Measurements from ENCODE around the gene HOTAIR.

Gene HOTAIR

DNA sequence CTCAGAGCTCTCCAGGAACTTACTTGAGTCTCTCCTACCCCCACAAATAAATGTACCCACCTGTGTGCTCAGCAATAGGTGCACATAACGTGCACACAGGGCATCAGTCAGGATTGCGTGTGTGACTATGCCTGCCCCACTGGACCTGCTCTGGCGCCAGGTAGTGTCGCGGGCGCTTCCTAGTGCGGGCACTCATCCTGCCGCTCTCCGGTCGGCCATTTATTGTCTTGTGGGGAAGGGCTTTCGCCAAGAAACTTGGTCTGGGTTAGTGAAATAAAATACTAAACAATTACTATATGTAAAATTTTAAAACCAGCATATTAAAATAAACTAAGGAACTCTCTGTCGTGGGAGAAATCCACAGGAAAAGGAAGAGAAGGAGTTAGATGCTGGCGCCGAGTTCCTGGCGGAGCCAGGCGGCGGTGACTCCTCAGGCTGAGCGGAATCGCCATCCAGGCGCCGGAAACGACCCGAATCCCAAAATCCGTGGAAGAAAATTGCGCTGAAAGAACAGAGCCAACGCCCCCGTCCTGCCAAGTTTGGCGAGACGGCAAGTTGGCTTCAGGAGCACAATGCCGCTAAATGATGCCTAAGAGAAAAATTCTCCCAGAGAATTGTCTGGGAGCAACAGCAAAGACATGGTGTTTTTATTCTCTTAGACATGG lies 44.0 kb downstream of the HOTAIR start:
- Mint-ChIP-seq H3K36me3 (peaks cover 0 to 1% of the 10 kb centered on the region in 2 donors), H3K27me3 (peaks cover 84 to 96% of the 10 kb centered on the region in 2 donors), H3K4me3 (no peak overlapping the region), H3K4me1 (peaks cover 4 to 10% of the 10 kb centered on the region in 2 donors), H3K9me3 (no peaks in the 10 kb centered on the region), H3K27ac (peak overlapping the region; percentile 14)
- DNase-seq (no peak), ATAC-seq (replicated peaks) (no peak)

DNA sequence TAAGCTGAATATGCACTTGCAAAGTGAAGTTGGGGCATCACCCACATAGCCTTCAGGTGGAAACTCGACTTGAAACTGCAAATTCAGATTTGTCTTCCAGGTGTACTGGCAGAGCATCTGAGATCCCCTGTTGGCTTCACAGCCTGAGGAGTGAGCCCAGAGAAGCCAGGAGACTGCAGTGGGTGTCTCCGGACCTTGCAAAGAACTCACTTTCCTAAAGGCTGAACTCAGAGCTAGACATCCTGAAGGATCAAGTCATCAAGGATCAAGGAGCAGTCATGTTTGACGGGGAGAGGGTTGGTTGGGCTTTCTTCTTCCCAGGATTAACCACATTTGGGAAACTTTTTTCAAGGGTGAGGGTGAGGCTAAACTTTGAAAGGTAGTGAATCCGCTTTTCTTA lies 45.2 kb downstream of the HOTAIR start:
- no peak for DNase-seq
- Mint-ChIP-seq H3K27ac (no peak overlapping the region), H3K36me3 (no peaks in the 10 kb centered on the region), H3K4me3 (no peak overlapping the region), H3K9me3 (no peaks in the 10 kb centered on the region), H3K4me1 (no peaks in the 10 kb centered on the region), H3K27me3 (peaks cover 77 to 95% of the 10 kb centered on the region in 2 donors)
- ATAC-seq (replicated peaks), result no peak

DNA sequence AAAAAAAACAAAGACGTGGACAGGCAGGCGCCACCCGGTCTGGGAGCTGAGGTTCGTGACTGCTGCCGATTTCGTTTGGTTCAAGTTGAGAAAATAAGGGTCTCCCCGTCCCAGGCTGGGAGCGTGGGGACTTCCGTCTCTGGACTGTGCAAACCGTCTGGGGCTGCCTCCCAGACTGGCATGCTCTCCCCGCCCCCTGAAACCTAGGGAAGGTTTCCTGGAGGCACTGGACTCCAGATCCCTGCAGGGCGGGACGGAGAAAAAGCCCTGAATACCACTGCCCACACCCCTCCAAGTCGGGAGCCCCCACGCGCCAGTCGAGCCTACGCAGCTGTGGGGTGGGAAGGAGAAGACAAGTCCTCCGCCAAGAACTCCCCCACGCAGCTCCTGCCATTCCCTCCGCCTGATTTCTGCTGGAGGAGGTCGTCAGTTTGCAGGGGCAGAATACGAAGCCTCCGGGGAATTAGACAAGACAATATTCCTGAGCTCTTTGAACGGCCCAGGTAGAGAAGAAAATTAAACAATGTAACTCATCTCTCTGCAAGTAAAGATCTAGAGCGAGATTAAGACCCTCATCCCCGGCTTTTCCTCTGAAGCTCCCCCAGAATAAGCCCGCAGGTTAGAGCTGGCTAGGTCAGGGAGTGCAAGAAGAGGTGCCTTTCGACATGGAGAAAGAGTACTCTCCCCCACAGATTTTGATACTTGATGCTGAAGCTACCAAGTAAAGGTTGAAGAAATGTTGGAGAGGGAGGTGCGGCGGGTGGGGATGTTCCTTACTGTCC lies 46.5 kb downstream of the HOTAIR start:
- DNase-seq, result no peak
- no peaks in the 10 kb centered on the region for H3K9me3 Mint-ChIP-seq
- peak overlapping the region; percentile 47 for H3K27ac Mint-ChIP-seq
- no peak overlapping the region for H3K4me3 Mint-ChIP-seq
- peaks cover 71 to 95% of the 10 kb centered on the region in 2 donors for H3K27me3 Mint-ChIP-seq
- H3K4me1 Mint-ChIP-seq, result no peaks in the 10 kb centered on the region
- ATAC-seq (replicated peaks), result no peak
- no peaks in the 10 kb centered on the region for H3K36me3 Mint-ChIP-seq

DNA sequence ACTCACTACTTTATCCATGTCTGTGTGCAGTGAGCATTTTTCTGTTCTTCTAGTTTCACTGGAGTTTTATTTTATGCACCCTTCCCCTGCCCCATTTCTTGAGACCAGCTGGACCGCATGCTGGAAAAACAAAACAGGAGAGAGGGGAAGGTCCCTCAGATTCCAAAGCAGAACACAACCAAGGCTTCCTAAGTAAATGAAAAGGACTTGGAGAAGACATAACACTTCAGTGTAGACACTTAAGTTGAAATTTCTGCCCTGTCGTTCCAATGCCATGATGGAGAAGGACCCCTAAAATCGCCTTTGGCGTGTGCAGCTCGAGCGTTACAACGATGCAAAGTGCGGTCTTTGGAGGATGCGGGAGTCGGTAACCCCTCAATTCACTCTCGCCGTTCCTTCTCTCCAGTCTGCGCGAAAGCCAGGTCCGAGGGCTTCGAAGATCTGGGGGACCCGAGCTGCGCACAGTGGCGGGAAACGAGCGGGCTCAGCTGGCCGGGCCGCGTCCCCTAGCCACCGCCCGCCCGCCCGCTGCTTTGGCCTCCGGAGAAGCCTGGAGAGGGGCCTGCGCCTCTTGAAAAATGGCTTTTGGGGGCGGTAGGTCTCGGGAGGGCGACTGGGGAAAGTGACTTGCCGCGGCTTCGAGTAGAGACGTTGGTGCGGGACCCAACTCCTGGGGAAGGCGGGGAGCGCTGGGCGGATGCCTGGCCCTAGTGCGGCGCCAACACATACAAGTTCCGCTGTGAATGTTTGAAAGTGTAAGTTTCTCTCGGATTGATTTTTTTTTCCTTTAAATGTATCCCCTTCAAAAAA lies 47.3 kb downstream of the HOTAIR start:
- Mint-ChIP-seq H3K9me3 (no peaks in the 10 kb centered on the region), H3K4me3 (no peak overlapping the region), H3K27ac (peak overlapping the region; percentile 47), H3K36me3 (no peaks in the 10 kb centered on the region), H3K27me3 (peaks cover 68 to 92% of the 10 kb centered on the region in 2 donors), H3K4me1 (no peaks in the 10 kb centered on the region)
- ATAC-seq (replicated peaks) (no peak), DNase-seq (no peak)

DNA sequence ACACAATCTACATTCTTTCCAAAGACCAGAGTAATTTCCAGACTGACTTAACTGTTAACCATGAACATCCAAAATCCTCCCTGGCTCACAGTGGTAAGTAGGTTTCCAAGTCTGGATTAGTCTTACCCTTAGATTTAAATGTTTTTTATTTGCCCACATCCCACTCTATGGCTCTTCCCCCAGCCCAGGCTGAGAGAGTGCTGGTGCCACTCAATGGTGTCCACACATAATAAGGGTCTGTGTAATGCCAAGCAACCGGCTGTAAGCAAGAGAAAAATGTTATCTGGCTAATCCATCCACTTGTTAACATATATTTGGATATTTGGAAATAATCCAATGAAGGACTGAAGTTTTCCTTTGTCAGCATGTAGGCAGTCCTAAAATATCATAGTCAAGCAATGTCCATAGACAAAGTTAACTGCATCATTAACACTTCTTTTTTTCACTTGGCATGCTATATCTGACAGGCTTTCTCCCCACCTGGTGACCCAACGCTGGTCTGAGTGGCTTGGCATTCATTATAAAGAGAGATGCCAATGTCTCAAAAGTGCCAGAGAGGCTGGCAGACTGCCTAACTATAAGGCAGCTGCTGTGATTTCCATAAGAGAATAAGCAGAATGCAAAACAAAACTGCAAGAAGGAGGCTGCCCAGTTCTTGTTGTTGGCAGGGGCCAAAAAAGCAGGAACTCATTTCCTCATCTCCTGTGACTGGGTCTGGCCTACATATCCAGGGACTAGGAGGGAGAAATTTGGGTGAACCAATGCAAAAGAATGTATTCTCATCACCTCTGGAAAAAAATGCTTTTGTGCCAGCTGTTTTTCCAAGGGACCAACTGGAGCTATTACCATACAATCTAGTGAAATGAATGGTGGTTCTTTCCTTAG lies 50.0 kb downstream of the HOTAIR start:
- Mint-ChIP-seq H3K27ac (no peak overlapping the region), H3K4me3 (no peak overlapping the region), H3K27me3 (peaks cover 61 to 86% of the 10 kb centered on the region in 2 donors), H3K36me3 (no peaks in the 10 kb centered on the region), H3K9me3 (no peaks in the 10 kb centered on the region), H3K4me1 (no peaks in the 10 kb centered on the region)
- no peak for ATAC-seq (replicated peaks)
- DNase-seq, result no peak

DNA sequence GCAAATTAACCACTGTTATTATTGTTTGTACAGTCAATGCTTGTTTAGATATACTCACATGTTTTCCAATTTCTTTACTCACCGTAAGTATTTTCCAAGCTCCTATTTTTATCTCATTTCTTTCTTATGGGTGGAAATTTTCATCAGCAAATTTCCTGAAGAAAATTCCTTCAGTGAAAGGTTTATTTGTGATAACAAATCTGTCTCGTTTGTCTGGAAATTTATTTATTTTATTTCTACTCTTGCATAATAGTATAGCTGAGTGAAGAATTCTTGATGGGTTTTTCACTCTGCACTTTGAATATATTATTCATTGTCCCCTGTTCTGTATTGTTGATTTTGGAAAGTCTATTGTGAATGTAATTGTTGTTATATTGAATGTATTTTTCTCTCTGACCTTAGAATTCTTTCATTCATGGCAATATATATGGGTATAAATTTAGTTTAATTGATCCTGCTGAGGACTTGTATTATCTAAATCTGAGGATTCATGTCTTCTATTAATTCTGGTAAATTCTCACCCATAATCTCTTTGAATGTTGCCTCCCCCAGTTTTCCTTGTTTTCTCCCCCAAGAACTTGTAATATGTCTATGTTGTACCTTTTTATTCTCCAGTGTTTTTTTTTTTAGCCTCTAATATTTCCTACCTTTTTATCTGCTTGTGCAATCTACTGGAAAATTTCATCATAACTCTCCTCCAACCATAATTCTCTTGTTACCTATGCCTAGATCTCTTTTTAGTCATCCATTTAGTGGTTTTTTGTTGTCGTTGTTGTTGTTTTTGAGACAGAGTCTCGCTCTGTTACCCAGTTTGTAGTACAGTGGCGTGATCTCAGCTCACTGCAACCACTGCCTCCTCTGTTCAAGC lies 57.7 kb downstream of the HOTAIR start:
- DNase-seq, result no peak

More for the DNA sequence above, 57.7 kb downstream of the HOTAIR start:
- no peaks in the 10 kb centered on the region for H3K9me3 Mint-ChIP-seq
- ATAC-seq (replicated peaks), result no peak
- peaks cover 59 to 68% of the 10 kb centered on the region in 2 donors for H3K27me3 Mint-ChIP-seq
- no peaks in the 10 kb centered on the region for H3K36me3 Mint-ChIP-seq
- no peak overlapping the region for H3K27ac Mint-ChIP-seq
- no peak overlapping the region for H3K4me3 Mint-ChIP-seq
- no peaks in the 10 kb centered on the region for H3K4me1 Mint-ChIP-seq

Data from stimulated activated naive B cell treated with anti-CD40 and anti-IgM and Interleukin-4, amounts not matched to agents 10 μg/mL and 1 μg/mL and 100 μg/mL, for 72 hours (primary cell).